HG02678 (cell line): Measurements from ENCODE around the gene SMIM7.
A peak's percentile ranks its signal among the peaks of the same experiment; 100 is the strongest.
"Not testable (repeated sequence)": the region's sequence is repeated elsewhere in the genome, so short reads cannot be mapped to it uniquely, and the experiment has no call there.

Experiments
- ATAC-seq: cut with Tn5 transposase; IDR thresholded peaks from one replicate; pipeline ENCODE4 v1.9.1; 2021; ENCODE audit warnings: mild to moderate bottlenecking, moderate library complexity; ENCODE audit not compliant: unreplicated experiment

The SMIM7 gene

GRCh38 chr19:16659832-16660708 is at the start of gene SMIM7:
Gene SMIM7 (minus strand): TSS chr19:16660144. CDS start chr19:16660110, 34 bp downstream.
- ATAC-seq: peak; percentile 87

DNA sequence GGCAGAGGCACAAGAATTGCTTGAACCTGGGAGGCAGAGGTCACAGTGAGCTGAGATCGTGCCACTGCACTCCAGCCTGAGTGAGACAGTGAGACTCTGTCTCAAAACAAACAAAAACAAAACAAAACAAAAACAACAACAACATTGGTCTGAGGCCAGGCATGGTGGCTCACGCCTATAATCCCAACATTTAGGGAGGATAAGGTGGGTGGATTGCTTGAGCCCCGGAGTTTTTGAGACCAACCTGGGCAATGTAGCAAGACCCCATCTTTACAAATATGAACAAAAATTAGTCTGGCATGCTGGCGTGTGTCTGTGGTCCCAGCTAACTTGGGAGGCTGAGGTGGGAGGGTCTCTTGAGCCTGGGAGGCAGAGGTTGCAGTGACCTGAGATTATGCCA is 43.7 kb upstream of the SMIM7 start:
- no peak for ATAC-seq

DNA sequence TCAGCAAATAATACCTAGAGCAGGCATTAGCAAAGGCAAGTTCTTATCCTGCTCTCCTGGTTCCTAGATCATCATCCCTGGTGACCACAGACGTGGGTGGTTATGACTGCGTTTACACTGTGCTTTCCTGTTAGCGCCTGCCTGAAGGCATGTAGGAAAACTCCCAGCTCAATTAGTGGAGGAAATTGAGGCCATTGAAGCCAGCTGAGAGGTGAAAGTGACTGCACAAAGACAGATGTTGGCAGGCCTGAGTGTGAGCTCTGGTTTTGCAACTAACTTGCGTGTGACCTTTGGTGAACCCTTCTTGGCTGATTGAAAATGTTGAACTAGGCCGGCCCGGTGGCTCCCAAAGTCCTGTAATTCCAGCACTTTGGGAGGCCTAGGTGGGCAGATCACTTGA is 42.2 kb upstream of the SMIM7 start:
- no peak for ATAC-seq

- ATAC-seq: no peak
Measured at GRCh38 chr19:16698914-16699313, 39.0 kb upstream of the SMIM7 start.

- no peak for ATAC-seq
Measured at GRCh38 chr19:16688084-16688483, 28.1 kb upstream of the SMIM7 start.

GRCh38 chr19:16684216-16684615 is 24.3 kb upstream of the SMIM7 start:
- no peak for ATAC-seq

DNA sequence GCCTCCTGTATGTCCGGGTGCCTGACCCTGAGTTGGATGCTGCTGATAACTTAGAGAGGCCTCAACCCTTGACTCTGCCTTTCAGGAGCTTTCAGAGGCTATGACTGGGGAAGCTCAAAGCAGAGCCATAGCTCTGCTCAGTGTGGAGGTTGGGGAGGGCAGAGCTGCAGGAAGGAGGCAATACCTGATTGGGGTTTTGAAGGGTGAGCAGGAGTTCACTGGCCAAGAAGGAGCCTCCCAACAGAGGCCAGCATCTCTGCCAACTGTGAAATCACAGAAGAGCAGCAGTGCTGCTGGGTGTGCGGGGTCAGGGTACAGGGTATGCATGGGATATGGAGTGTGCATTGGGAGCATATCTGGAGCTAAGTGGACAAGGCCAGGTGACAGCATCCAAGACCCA is 22.6 kb upstream of the SMIM7 start:
- no peak for ATAC-seq

- no peak for ATAC-seq
Measured at GRCh38 chr19:16679811-16680210, 19.9 kb upstream of the SMIM7 start.

- no peak for ATAC-seq
Measured at GRCh38 chr19:16678498-16678897, 18.6 kb upstream of the SMIM7 start.

- no peak for ATAC-seq
Measured at GRCh38 chr19:16677055-16677454, 17.1 kb upstream of the SMIM7 start.

DNA sequence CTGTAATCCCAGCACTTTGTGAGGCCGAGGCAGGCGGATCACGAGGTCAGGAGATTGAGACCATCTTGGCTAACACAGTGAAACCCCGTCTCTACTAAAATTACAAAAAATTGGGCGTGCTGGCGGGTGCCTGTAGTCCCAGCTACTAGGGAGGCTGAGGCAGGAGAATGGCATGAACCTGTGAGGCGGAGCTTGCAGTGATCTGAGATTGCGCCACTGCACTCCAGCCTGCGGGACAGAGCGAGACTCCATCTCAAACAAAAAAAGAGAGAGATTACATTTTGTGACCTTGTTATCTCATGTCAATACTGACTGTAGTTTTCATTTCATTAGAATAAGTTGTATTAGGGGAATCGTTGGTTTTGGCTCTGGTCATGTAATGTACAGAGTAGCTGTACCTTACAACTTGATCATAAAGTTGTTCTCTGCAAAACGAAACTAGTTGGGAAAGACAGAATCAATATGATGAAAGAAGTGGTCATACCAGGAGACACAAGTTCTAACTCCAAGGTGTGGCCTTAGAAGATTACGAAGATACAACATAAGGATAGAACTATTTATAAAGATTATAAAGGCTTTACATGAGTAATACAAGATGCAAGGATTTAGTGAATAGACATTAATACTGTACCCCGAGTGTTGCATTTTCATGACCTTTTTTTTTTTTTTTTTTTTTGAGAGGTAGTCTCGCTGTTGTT is 16.3 kb upstream of the SMIM7 start:
- no peak for ATAC-seq

DNA sequence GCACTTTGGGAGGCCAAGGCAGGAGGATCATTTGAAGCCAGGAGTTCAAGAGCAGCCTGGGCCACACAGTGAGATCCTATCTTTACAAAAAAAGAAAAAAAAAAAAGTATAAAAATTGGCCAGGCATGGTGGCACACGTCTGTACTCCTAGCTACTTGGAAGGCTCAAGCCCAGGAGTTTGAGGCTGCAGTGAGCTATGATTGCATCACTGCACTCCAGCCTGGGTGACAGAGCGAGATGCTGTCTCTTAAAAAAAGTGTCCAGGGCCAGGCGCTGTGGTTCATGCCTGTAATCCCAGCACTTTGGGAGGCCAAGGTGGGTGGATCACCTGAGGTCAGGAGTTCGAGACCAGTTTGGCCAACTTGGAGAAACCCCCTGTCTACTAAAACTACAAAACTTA is 13.9 kb upstream of the SMIM7 start:
- ATAC-seq: not testable (repeated sequence)

GRCh38 chr19:16673231-16673630 is 13.3 kb upstream of the SMIM7 start:
- no peak for ATAC-seq

DNA sequence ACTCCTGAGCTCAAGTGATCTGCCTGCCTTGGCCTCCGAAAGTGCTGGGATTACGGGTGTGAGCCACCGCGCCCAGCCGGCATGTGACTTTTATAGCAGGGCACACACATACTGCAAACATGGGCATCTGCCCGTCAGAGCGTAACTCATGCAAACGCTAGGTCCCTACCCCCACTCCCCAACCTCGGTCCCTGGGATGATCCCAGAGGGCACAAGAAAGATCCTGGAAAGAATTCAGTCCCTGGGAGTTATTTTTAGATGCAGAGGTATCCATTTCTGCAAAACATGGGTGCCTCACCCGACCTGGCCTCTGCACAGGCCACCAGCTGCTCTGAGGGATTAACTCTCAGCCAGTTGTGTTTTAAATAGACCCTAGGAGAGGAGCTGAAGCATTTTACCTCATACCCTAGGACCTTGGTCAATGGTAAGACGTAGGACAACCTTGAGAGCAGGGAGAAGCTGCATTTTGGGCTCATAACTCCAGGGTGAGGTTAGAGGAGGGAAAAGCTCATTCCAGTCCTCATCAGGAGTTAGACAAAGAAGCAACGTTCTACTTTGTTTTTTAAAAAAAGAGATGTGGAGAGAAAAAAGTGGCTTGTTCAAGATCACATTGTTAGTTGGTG is 11.8 kb upstream of the SMIM7 start:
- no peak for ATAC-seq

- ATAC-seq: no peak
Measured at GRCh38 chr19:16670291-16670690, 10.3 kb upstream of the SMIM7 start.

DNA sequence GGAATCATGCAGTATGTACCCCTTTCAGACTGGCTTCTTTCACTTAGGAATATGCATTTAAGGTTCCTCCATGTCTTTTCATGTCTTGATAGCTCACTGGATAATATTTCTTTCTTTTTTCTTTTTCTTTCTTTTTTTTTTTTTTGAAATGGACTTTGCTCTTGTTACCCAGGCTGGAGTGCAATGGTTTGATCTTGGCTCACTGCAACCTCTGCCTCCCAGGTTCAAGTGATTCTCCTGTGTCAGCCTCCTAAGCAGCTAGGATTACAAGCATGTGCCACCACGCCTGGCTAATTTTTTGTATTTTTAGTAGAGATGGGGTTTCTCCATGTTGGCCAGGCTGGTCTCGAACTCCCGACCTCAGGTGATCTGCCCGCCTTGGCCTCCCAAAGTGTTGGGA is 8.8 kb upstream of the SMIM7 start:
- not testable (repeated sequence) for ATAC-seq

GRCh38 chr19:16668176-16668575 is 8.2 kb upstream of the SMIM7 start:
- ATAC-seq: no peak

GRCh38 chr19:16661480-16662034 is 1.6 kb upstream of the SMIM7 start:
- peak; percentile 18 for ATAC-seq

DNA sequence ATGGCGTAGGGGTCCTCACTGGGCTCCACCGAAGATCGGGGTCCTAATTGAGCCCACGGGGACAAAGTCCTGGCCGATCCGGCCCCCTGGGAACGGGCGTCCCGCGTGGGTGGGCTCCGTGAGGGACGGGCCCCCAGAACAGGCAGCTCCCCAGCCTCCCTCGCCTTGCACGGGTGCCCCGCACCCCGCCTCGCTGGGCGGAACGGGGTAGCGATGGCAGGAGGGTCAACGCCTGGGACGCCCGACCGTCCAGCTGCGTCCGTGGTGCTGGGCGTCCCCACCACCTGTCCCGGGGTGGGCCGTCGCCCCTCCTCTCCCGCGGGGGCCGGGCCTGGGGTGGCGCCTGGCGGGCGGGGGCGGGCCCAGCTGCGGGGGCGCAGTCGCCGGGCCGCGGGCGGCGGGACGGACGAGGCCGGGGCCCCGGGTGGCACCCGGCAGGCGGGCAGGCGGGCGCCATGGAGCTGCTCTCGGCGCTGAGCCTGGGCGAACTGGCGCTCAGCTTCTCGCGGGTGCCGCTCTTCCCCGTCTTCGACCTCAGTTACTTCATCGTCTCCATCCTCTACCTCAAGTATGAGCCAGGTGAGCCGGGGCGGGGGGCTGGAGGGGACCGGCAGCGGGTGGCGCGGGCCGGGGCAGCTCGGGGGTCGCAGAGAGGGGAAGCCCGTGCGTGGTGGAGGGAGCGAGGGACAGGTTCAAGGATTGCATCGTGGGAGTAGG is 977 bp upstream of the SMIM7 start, which contains the start of gene TMEM38A:
TSS of gene TMEM38A (plus strand) at position 377 of the 717 bp plus-strand sequence. CDS start at position 456, 79 bp downstream.
- ATAC-seq: peak; percentile 23

- ATAC-seq: no peak
Measured at GRCh38 chr19:16659464-16659831, 496 bp downstream of the SMIM7 start.

- no peak for ATAC-seq
Measured at GRCh38 chr19:16657384-16657783, 2.6 kb downstream of the SMIM7 start.
